Coronary artery (tissue), 2 donors: ENCODE results near the gene AUTS2.

Experiments used
- DNase-seq: peaks from one replicate; pipeline ENCODE4 v3.0.0-alpha.2; 2017; ENCODE audit warnings: low spot score
- H3K27ac ChIP-seq, 2 donors: fragments of 200-600 bp; sonication (generic); one replicate each; pipeline ENCODE4 v1.5.1; 2016 to 2019
- H3K4me3 ChIP-seq: fragments of 200-600 bp; sonication (generic); 2 replicates; pipeline ENCODE4 v1.5.1; 2016; ENCODE audit warnings: mild to moderate bottlenecking, moderate library complexity
- CTCF ChIP-seq: fragments of 200-600 bp; sonication (generic); IDR thresholded peaks from one replicate; pipeline ENCODE4 v1.5.1; 2019; ENCODE audit warnings: antibody characterized with exemption

The AUTS2 gene

GRCh38 chr7:70571403-70571934 is 973.2 kb downstream of the AUTS2 start:
- H3K27ac ChIP-seq: no peak overlapping the region
- TF ChIP-seq CTCF: no peak
- no peak overlapping the region for H3K4me3 ChIP-seq
- DNase-seq: no peak

- no peak for DNase-seq
- no peak overlapping the region for H3K27ac ChIP-seq
- no peak for TF ChIP-seq CTCF
- H3K4me3 ChIP-seq: no peak overlapping the region
Observed at GRCh38 chr7:70571961-70572360, 973.7 kb downstream of the AUTS2 start.

- Histone ChIP-seq H3K4me3 (no peak overlapping the region), H3K27ac (no peak overlapping the region)
- DNase-seq: no peak
- TF ChIP-seq CTCF: no peak
Observed at GRCh38 chr7:70572571-70572970, 974.3 kb downstream of the AUTS2 start.

- Histone ChIP-seq H3K4me3 (no peak overlapping the region), H3K27ac (no peak overlapping the region)
- TF ChIP-seq CTCF: no peak
- no peak for DNase-seq
Observed at GRCh38 chr7:70573071-70573661, 974.9 kb downstream of the AUTS2 start.

- DNase-seq: no peak
- TF ChIP-seq CTCF: no peak
- Histone ChIP-seq H3K27ac (no peak overlapping the region), H3K4me3 (no peak overlapping the region)
Observed at GRCh38 chr7:70573696-70574095, 975.4 kb downstream of the AUTS2 start.

- Histone ChIP-seq H3K4me3 (no peak overlapping the region), H3K27ac (no peak overlapping the region)
- TF ChIP-seq CTCF: no peak
- no peak for DNase-seq
Observed at GRCh38 chr7:70574314-70574834, 976.1 kb downstream of the AUTS2 start.
